Measurements from ENCODE around the gene DHRS13.
"Not testable (repeated sequence)": the region's sequence is repeated elsewhere in the genome, so short reads cannot be mapped to it uniquely, and the experiment has no call there.

DHRS13 gene

GRCh38 chr17:28903546-28903841 lies 615 bp upstream of the DHRS13 start:
- not testable (repeated sequence) for ATAC-seq

GRCh38 chr17:28901866-28902818 lies 737 bp downstream of the DHRS13 start:
- ATAC-seq (peak; percentile 25), DNase-seq (peak; percentile 74)

More at GRCh38 chr17:28903546-28903841, 615 bp upstream of the DHRS13 start:
- DNase-seq, result not testable (repeated sequence)

- DNase-seq, result no peak
- no peak for ATAC-seq
Measured at GRCh38 chr17:28900986-28901726, 1.7 kb downstream of the DHRS13 start.

- no peak for DNase-seq
- ATAC-seq, result no peak
Measured at GRCh38 chr17:28899212-28899815, 3.6 kb downstream of the DHRS13 start.

GRCh38 chr17:28898527-28898955 lies 4.3 kb downstream of the DHRS13 start:
- ATAC-seq (no peak), DNase-seq (no peak)

- peak; percentile 21 for ATAC-seq
- DNase-seq, result no peak
Measured at GRCh38 chr17:28897769-28898526, 4.9 kb downstream of the DHRS13 start.

GRCh38 chr17:28896884-28897768 lies 5.8 kb downstream of the DHRS13 start, which contains the start of gene FLOT2:
TSS of gene FLOT2 (minus strand) at chr17:28897733. CDS start at chr17:28897574, 159 bp downstream.
- ATAC-seq, result peak; percentile 71
- DNase-seq, result peak; percentile 74

GRCh38 chr17:28896491-28896883 lies 6.4 kb downstream of the DHRS13 start:
- DNase-seq (no peak), ATAC-seq (no peak)

GRCh38 chr17:28895794-28896447 lies 7.0 kb downstream of the DHRS13 start:
- no peak for ATAC-seq
- DNase-seq, result no peak

GRCh38 chr17:28893248-28894183 lies 9.4 kb downstream of the DHRS13 start:
- peak; percentile 14 for ATAC-seq
- DNase-seq, result not testable (repeated sequence)

GRCh38 chr17:28892024-28892423 lies 10.9 kb downstream of the DHRS13 start:
- ATAC-seq (no peak), DNase-seq (no peak)

GRCh38 chr17:28891201-28891600 lies 11.7 kb downstream of the DHRS13 start:
- ATAC-seq (no peak), DNase-seq (no peak)

- DNase-seq, result no peak
Measured at GRCh38 chr17:28889996-28890395, 12.9 kb downstream of the DHRS13 start.

GRCh38 chr17:28888832-28889231 lies 14.0 kb downstream of the DHRS13 start:
- ATAC-seq, result no peak

More at GRCh38 chr17:28889996-28890395, 12.9 kb downstream of the DHRS13 start:
- no peak for ATAC-seq

GRCh38 chr17:28887871-28888471 lies 14.9 kb downstream of the DHRS13 start:
- ATAC-seq (no peak), DNase-seq (no peak)

More at GRCh38 chr17:28888832-28889231, 14.0 kb downstream of the DHRS13 start:
- no peak for DNase-seq

- DNase-seq (no peak), ATAC-seq (no peak)
Measured at GRCh38 chr17:28885951-28886350, 16.9 kb downstream of the DHRS13 start.

GRCh38 chr17:28885363-28885762 lies 17.5 kb downstream of the DHRS13 start:
- ATAC-seq, result no peak
- no peak for DNase-seq

- ATAC-seq (no peak), DNase-seq (no peak)
Measured at GRCh38 chr17:28883967-28884702, 18.7 kb downstream of the DHRS13 start.

Data from stimulated activated naive CD8-positive, alpha-beta T cell treated with anti-CD3 and anti-CD28 coated beads, Interleukin-15, Interleukin-2, amounts not matched to agents 100 U/mL and 50 U/mL, for 24 hours (primary cell).